BLaER1 (cell line): Measurements from ENCODE around the gene CMTM8.

Experiments
- H3K27ac ChIP-seq: shearing (Covaris generic); formaldehyde crosslinking; 2 replicates; pipeline ENCODE4 v1.8.1; 2022
- H3K27me3 ChIP-seq: shearing (Covaris generic); formaldehyde crosslinking; 2 replicates; pipeline ENCODE4 v1.8.1; 2022
- H3K36me3 ChIP-seq: shearing (Covaris generic); formaldehyde crosslinking; 2 replicates; pipeline ENCODE4 v1.8.1; 2022
- H3K4me1 ChIP-seq: shearing (Covaris generic); formaldehyde crosslinking; 2 replicates; pipeline ENCODE4 v1.8.1; 2022
- H3K4me2 ChIP-seq: shearing (Covaris generic); formaldehyde crosslinking; 2 replicates; pipeline ENCODE4 v1.8.1; 2022
- H3K4me3 ChIP-seq: shearing (Covaris generic); formaldehyde crosslinking; 2 replicates; pipeline ENCODE4 v1.8.1; 2022
- H3K9ac ChIP-seq: shearing (Covaris generic); formaldehyde crosslinking; 2 replicates; pipeline ENCODE4 v1.8.1; 2022
- H3K9me3 ChIP-seq: shearing (Covaris generic); formaldehyde crosslinking; 2 replicates; pipeline ENCODE4 v1.8.1; 2022
- H4K20me1 ChIP-seq: shearing (Covaris generic); formaldehyde crosslinking; 2 replicates; pipeline ENCODE4 v1.8.1; 2022
- Cebpa-rat ChIP-seq: shearing (Covaris generic); IDR thresholded peaks from 2 replicates; pipeline ENCODE4 v1.8.1; 2022

Gene CMTM8

GRCh38 chr3:32310918-32311839, 72.7 kb downstream of the CMTM8 start:
- peaks cover 65% of the 10 kb centered on the region for H3K4me1 ChIP-seq
- no peaks in the 10 kb centered on the region for H3K36me3 ChIP-seq
- peak overlapping the region; percentile 54 for H3K4me2 ChIP-seq
- no peaks in the 10 kb centered on the region for H3K9me3 ChIP-seq
- H3K27ac ChIP-seq, result no peak overlapping the region
- H3K9ac ChIP-seq, result no peak overlapping the region
- H4K20me1 ChIP-seq, result peaks cover 8% of the 10 kb centered on the region; the same call in 1 of the 2 replicates
- no peak for TF ChIP-seq Cebpa-rat
- H3K4me3 ChIP-seq, result no peak overlapping the region
- H3K27me3 ChIP-seq, result no peaks in the 10 kb centered on the region

GRCh38 chr3:32312251-32312650, 73.8 kb downstream of the CMTM8 start:
- Histone ChIP-seq H4K20me1 (peaks cover 8% of the 10 kb centered on the region; the same call in 1 of the 2 replicates), H3K9me3 (no peaks in the 10 kb centered on the region), H3K36me3 (no peaks in the 10 kb centered on the region), H3K27ac (no peak overlapping the region), H3K4me1 (peaks cover 63% of the 10 kb centered on the region), H3K9ac (no peak overlapping the region), H3K4me3 (no peak overlapping the region), H3K4me2 (peak overlapping the region; percentile 54), H3K27me3 (no peaks in the 10 kb centered on the region)
- no peak for TF ChIP-seq Cebpa-rat

- H3K9ac ChIP-seq, result no peak overlapping the region
- H3K4me2 ChIP-seq, result peak overlapping the region; percentile 29
- no peaks in the 10 kb centered on the region for H3K27me3 ChIP-seq
- no peak overlapping the region for H3K27ac ChIP-seq
- peaks cover 55% of the 10 kb centered on the region for H3K4me1 ChIP-seq
- H3K36me3 ChIP-seq, result no peaks in the 10 kb centered on the region
- H4K20me1 ChIP-seq, result peaks cover 8% of the 10 kb centered on the region; the same call in 1 of the 2 replicates
- H3K4me3 ChIP-seq, result no peak overlapping the region
- no peak for TF ChIP-seq Cebpa-rat
- no peaks in the 10 kb centered on the region for H3K9me3 ChIP-seq
Measured at GRCh38 chr3:32313169-32313568, 74.7 kb downstream of the CMTM8 start.

- Histone ChIP-seq H3K4me2 (peak overlapping the region; percentile 29), H4K20me1 (peaks cover 8% of the 10 kb centered on the region; the same call in 1 of the 2 replicates), H3K4me1 (peaks cover 52% of the 10 kb centered on the region), H3K4me3 (no peak overlapping the region), H3K36me3 (no peaks in the 10 kb centered on the region), H3K9me3 (no peaks in the 10 kb centered on the region), H3K27ac (no peak overlapping the region), H3K9ac (no peak overlapping the region), H3K27me3 (no peaks in the 10 kb centered on the region)
- TF ChIP-seq Cebpa-rat, result no peak
Measured at GRCh38 chr3:32313723-32314473, 75.4 kb downstream of the CMTM8 start.

GRCh38 chr3:32315441-32315840, 77.0 kb downstream of the CMTM8 start:
- Histone ChIP-seq H3K9me3 (no peaks in the 10 kb centered on the region), H3K27me3 (no peaks in the 10 kb centered on the region), H3K36me3 (no peaks in the 10 kb centered on the region), H4K20me1 (peaks cover 8% of the 10 kb centered on the region; the same call in 1 of the 2 replicates), H3K9ac (no peak overlapping the region), H3K4me1 (peaks cover 53% of the 10 kb centered on the region), H3K27ac (no peak overlapping the region), H3K4me3 (no peak overlapping the region), H3K4me2 (no peak overlapping the region)
- no peak for TF ChIP-seq Cebpa-rat

- no peaks in the 10 kb centered on the region for H3K36me3 ChIP-seq
- no peak for TF ChIP-seq Cebpa-rat
- H3K4me1 ChIP-seq, result peaks cover 53% of the 10 kb centered on the region
- no peak overlapping the region for H3K4me2 ChIP-seq
- no peak overlapping the region for H3K27ac ChIP-seq
- H3K9me3 ChIP-seq, result no peaks in the 10 kb centered on the region
- no peaks in the 10 kb centered on the region for H3K27me3 ChIP-seq
- no peak overlapping the region for H3K4me3 ChIP-seq
- H3K9ac ChIP-seq, result no peak overlapping the region
- H4K20me1 ChIP-seq, result peaks cover 8% of the 10 kb centered on the region; the same call in 1 of the 2 replicates
Measured at GRCh38 chr3:32316319-32316718, 77.8 kb downstream of the CMTM8 start.

GRCh38 chr3:32316976-32317375, 78.5 kb downstream of the CMTM8 start:
- no peak overlapping the region for H3K4me3 ChIP-seq
- peaks cover 8% of the 10 kb centered on the region; the same call in 1 of the 2 replicates for H4K20me1 ChIP-seq
- H3K27me3 ChIP-seq, result no peaks in the 10 kb centered on the region

GRCh38 chr3:32319607-32320006, 81.1 kb downstream of the CMTM8 start:
- no peaks in the 10 kb centered on the region for H3K36me3 ChIP-seq
- H3K9ac ChIP-seq, result no peak overlapping the region
- no peaks in the 10 kb centered on the region for H3K27me3 ChIP-seq
- peak overlapping the region; percentile 88 for H3K4me2 ChIP-seq
- H4K20me1 ChIP-seq, result no peaks in the 10 kb centered on the region
- H3K27ac ChIP-seq, result no peak overlapping the region
- no peak for TF ChIP-seq Cebpa-rat
- no peaks in the 10 kb centered on the region for H3K9me3 ChIP-seq
- no peak overlapping the region for H3K4me3 ChIP-seq
- peaks cover 44% of the 10 kb centered on the region for H3K4me1 ChIP-seq

More at GRCh38 chr3:32316976-32317375, 78.5 kb downstream of the CMTM8 start:
- Histone ChIP-seq H3K9ac (no peak overlapping the region), H3K4me1 (peaks cover 53% of the 10 kb centered on the region), H3K27ac (no peak overlapping the region), H3K4me2 (no peak overlapping the region), H3K36me3 (no peaks in the 10 kb centered on the region), H3K9me3 (no peaks in the 10 kb centered on the region)
- no peak for TF ChIP-seq Cebpa-rat

GRCh38 chr3:32320080-32320479, 81.6 kb downstream of the CMTM8 start:
- Histone ChIP-seq H3K27ac (peak overlapping the region; percentile 82; the same call in 1 of the 2 replicates), H3K4me2 (peak overlapping the region; percentile 88), H4K20me1 (no peaks in the 10 kb centered on the region), H3K27me3 (no peaks in the 10 kb centered on the region), H3K9me3 (no peaks in the 10 kb centered on the region), H3K36me3 (no peaks in the 10 kb centered on the region), H3K4me3 (no peak overlapping the region), H3K9ac (no peak overlapping the region), H3K4me1 (peaks cover 49% of the 10 kb centered on the region)
- no peak for TF ChIP-seq Cebpa-rat
